Measurements from ENCODE around the gene PAX2. TPM values are rescaled to one million over a fixed set of nuclear protein-coding genes. Genes with fewer than 3 reads are reported as not detected.

Gene PAX2
- total RNA-seq, 1 experiment from 2014 or later, result not detected

DNA sequence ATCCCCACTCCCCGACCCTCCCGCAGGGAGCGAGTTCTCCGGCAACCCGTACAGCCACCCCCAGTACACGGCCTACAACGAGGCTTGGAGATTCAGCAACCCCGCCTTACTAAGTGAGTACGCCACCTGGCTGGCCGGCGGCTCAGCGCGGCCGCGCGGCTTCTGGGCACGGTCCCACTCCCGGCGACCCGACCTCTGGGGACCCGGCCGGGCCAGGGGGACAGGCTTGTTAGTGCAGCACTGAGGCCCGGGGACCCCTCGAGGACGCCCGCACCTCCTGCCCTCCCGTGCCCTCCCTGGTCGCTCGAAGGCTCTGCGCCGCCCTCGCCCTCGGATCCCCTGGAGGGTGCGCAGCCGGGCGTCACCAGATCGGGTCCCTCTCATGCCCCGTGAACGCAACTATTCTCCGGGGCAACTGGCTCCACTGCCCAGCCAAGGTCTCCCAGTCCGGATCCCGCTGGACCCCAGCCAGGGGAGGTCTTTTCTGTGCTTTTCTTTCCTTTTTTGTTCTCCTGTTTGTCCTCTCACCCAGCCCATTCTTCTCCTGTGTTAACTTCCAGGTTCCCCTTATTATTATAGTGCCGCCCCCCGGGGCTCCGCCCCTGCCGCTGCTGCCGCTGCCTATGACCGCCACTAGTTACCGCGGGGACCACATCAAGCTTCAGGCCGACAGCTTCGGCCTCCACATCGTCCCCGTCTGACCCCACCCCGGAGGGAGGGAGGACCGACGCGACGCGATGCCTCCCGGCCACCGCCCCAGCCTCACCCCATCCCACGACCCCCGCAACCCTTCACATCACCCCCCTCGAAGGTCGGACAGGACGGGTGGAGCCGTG, 81.8 kb downstream of the PAX2 start:
- Histone ChIP-seq H4K20me1 (ENCODE audit: control insufficient read depth, insufficient read depth, insufficient read length) (no peaks in the 10 kb centered on the region), H3K9me3 (ENCODE audit: control insufficient read depth, low read depth, low read length) (no peaks in the 10 kb centered on the region), H3K9ac (ENCODE audit: extremely low read depth, insufficient read length, low read length) (no peak overlapping the region), H3K18ac (ENCODE audit: insufficient read length, low read depth, low read length) (no peak overlapping the region), H3K79me1 (ENCODE audit: insufficient read depth, low read depth, low read length, poor library complexity, severe bottlenecking) (no peaks in the 10 kb centered on the region), H3K14ac (ENCODE audit: insufficient read depth, low read length) (no peak overlapping the region), H3K79me2 (ENCODE audit: insufficient read depth, low read length) (no peaks in the 10 kb centered on the region), H2BK15ac (ENCODE audit: low read depth, low read length) (no peak overlapping the region), H3K4me2 (ENCODE audit: insufficient read depth, insufficient read length, low read length) (peak overlapping the region; percentile 38), H3K23me2 (ENCODE audit: insufficient read length, low read depth, low read length, poor library complexity, severe bottlenecking) (peaks cover 14% of the 10 kb centered on the region), H2BK120ac (ENCODE audit: low read depth, low read length, poor library complexity, severe bottlenecking) (no peak overlapping the region), H3K4me1 (ENCODE audit: insufficient read depth, low read length) (no peaks in the 10 kb centered on the region), H2BK5ac (ENCODE audit: insufficient read length, low read length) (no peak overlapping the region), H3K56ac (ENCODE audit: insufficient read length, low read depth, low read length) (no peak overlapping the region), H3K23ac (ENCODE audit: insufficient read length, low read depth, low read length) (no peak overlapping the region), H3T11ph (ENCODE audit: low read length) (no peak overlapping the region), H2AFZ (ENCODE audit: low read length) (no peak overlapping the region), H3K27me3 (ENCODE audit: insufficient read depth, low read length) (peaks cover 97% of the 10 kb centered on the region), H3K27ac (ENCODE audit: insufficient read length, low read depth, low read length) (no peak overlapping the region), H4K8ac (replicated peaks; ENCODE audit: insufficient read length, low read depth, low read length) (no peak overlapping the region), H2BK20ac (ENCODE audit: low read depth, low read length, poor library complexity, severe bottlenecking) (no peak overlapping the region), H4K91ac (ENCODE audit: insufficient read length, low read depth, low read length) (no peak overlapping the region), H2BK12ac (ENCODE audit: insufficient read length, low read depth, low read length) (no peak overlapping the region), H4K5ac (ENCODE audit: insufficient read length, low read depth, low read length) (no peak overlapping the region), H3K4ac (ENCODE audit: low read depth, low read length) (no peak overlapping the region), H2AK5ac (ENCODE audit: insufficient read length, low read length) (no peak overlapping the region)
- no CpG with 5 or more reads among the region's 68 CpGs for WGBS (ENCODE audit: extremely low coverage, insufficient read length, low lambda C conversion rate)
- H3K36me3 Mint-ChIP-seq (ENCODE audit: insufficient read depth in 1 of 3, low read depth in 3 of 3), result peaks cover 0 to 2% (median 0%) of the 10 kb centered on the region in 3 experiments; a peak in 2 of 7 replicates
- peak overlapping the region; percentile 44 to 72 for H3K4me3 Mint-ChIP-seq
- H3K4me1 Mint-ChIP-seq, result peaks cover 24 to 34% of the 10 kb centered on the region in 2 experiments
- peaks cover 43% of the 10 kb centered on the region for H3K27me3 Mint-ChIP-seq (ENCODE audit: low read depth)
- H3K27ac Mint-ChIP-seq, result no peak overlapping the region
- H3K9me3 Mint-ChIP-seq, result peaks cover 0 to 4% of the 10 kb centered on the region in 2 experiments; a peak in 2 of 5 replicates
- DNase-seq, result peak; percentile 56
- TF ChIP-seq, protein P1, sequence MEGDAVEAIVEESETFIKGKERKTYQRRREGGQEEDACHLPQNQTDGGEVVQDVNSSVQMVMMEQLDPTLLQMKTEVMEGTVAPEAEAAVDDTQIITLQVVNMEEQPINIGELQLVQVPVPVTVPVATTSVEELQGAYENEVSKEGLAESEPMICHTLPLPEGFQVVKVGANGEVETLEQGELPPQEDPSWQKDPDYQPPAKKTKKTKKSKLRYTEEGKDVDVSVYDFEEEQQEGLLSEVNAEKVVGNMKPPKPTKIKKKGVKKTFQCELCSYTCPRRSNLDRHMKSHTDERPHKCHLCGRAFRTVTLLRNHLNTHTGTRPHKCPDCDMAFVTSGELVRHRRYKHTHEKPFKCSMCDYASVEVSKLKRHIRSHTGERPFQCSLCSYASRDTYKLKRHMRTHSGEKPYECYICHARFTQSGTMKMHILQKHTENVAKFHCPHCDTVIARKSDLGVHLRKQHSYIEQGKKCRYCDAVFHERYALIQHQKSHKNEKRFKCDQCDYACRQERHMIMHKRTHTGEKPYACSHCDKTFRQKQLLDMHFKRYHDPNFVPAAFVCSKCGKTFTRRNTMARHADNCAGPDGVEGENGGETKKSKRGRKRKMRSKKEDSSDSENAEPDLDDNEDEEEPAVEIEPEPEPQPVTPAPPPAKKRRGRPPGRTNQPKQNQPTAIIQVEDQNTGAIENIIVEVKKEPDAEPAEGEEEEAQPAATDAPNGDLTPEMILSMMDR (conservative IDR thresholded peaks at IDR 0.05), result peak; percentile 42; the same call in 2 of the 3 replicates
